ENCODE results near the gene ST3GAL5. TPM values are rescaled to one million over a fixed set of nuclear protein-coding genes. Genes with fewer than 3 reads are reported as not detected.
"Not testable (repeated sequence)": the region's sequence is repeated elsewhere in the genome, so short reads cannot be mapped to it uniquely, and the experiment has no call there.

ST3GAL5 gene
- total and polyA plus RNA-seq, 8 donors: 58.4 to 108 (median 93.9) TPM

DNA sequence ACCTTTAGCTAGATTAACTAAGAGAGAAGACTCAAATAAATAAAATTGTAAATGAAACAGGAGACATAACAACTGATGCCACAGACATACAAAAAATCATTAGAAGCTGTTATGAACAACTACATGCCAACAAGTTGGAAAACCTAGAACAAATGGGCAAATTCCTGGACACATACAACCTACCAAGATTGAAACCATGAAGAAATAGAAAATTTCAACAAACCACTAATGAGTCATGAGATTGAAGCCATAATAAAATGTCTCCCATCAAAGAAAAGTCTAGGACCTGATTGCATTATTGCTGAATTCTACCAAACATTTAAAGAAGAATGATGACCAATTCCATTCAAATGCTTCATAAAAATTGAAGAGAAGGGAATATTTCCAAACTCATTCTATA is 54.3 kb downstream of the ST3GAL5 start:
- Histone ChIP-seq H3K27me3 (no peaks in the 10 kb centered on the region), H3K9me3 (no peaks in the 10 kb centered on the region), H3K4me3 (no peak overlapping the region), H3K36me3 (peaks cover 0 to 11% of the 10 kb centered on the region in 2 donors), H3K4me1 (no peaks in the 10 kb centered on the region), H3K27ac (no peak overlapping the region)
- DNase-seq: no peak
- TF ChIP-seq, protein P1, sequence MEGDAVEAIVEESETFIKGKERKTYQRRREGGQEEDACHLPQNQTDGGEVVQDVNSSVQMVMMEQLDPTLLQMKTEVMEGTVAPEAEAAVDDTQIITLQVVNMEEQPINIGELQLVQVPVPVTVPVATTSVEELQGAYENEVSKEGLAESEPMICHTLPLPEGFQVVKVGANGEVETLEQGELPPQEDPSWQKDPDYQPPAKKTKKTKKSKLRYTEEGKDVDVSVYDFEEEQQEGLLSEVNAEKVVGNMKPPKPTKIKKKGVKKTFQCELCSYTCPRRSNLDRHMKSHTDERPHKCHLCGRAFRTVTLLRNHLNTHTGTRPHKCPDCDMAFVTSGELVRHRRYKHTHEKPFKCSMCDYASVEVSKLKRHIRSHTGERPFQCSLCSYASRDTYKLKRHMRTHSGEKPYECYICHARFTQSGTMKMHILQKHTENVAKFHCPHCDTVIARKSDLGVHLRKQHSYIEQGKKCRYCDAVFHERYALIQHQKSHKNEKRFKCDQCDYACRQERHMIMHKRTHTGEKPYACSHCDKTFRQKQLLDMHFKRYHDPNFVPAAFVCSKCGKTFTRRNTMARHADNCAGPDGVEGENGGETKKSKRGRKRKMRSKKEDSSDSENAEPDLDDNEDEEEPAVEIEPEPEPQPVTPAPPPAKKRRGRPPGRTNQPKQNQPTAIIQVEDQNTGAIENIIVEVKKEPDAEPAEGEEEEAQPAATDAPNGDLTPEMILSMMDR (IDR thresholded peaks at IDR 0.05): no peak
- intact Hi-C loops (cut with DNase I): no loop called here
- no peak for ATAC-seq

DNA sequence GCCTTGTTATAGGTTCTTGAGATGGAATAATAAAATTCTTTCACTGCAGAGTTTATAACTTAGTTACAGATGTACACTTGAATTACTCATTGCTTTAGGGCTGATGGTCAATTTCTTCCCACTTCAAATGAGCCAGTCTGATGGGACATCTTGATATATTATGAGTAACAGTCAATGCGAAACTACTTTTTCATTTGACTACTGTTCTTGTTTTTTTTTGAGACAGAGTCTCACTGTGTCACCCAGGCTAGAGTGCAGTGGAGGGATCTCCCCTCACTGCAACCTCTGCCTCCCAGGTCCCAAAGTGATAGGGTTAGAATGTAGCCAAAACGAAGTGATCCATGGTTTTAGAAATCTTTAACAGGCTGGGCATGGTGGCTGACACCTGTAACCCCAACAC is 57.1 kb downstream of the ST3GAL5 start:
- Histone ChIP-seq H3K27ac (no peak overlapping the region), H3K4me3 (no peak overlapping the region), H3K9me3 (no peaks in the 10 kb centered on the region), H3K36me3 (no peaks in the 10 kb centered on the region), H3K27me3 (no peaks in the 10 kb centered on the region), H3K4me1 (peaks cover 0 to 6% of the 10 kb centered on the region in 2 donors)
- DNase-seq (no peak), ATAC-seq (no peak)
- intact Hi-C loops (cut with DNase I): no loop called here
- TF ChIP-seq, protein P1 (IDR thresholded peaks at IDR 0.05): no peak

DNA sequence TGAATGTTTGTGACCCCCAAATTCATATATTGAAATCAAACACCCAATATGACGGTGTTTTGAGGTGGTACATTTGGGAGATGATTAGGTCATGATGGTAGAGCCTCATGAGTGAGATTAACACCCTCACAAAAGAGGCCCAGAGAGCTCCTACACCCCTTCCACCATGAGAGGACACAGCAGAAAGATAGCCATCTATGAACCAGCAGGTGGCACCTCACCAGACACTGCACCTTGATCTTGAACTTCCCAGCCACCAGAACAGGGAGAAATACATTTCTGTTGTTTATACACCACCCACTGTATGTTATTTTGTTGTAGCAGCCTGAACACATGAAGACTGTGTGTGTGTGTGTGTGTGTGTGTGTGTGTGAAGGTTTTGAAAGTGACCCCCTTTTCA is 58.1 kb downstream of the ST3GAL5 start:
- TF ChIP-seq, protein P1 (IDR thresholded peaks at IDR 0.05): no peak
- no peak for ATAC-seq
- intact Hi-C loops (cut with DNase I): no loop called here

DNA sequence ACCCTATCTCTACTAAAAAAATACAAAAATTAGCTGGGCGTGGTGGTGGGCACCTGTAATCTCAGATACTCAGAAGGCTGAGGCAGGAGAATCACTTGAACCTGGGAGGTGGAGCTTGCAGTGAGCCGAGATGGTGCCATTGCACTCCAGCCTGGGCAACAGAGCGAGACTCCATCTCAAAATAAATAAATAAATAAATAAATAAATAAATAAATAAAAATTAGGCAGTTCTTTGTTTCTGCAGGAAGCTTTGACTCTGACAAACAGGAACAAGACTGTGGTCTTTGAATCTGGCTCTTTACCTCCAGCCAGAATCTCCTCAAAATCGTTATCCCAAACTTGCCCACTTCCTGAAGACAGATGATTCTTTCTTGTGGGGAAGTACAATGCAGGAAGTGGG is 59.4 kb downstream of the ST3GAL5 start:
- not testable (repeated sequence) for H3K36me3 ChIP-seq, H3K4me3 ChIP-seq, H3K27me3 ChIP-seq, ATAC-seq, H3K27ac ChIP-seq, DNase-seq, H3K9me3 ChIP-seq, H3K4me1 ChIP-seq
- intact Hi-C loops (cut with DNase I): loop anchor here in 1 of 2 donors (5.0 kb wide), 1 partner anchor 248 kb away; no protein-coding TSS in a partner anchor

More for the DNA sequence above, 58.1 kb downstream of the ST3GAL5 start:
- peaks cover 0 to 6% of the 10 kb centered on the region in 2 donors for H3K4me1 ChIP-seq
- no peaks in the 10 kb centered on the region for H3K27me3 ChIP-seq
- no peak overlapping the region for H3K27ac ChIP-seq
- H3K36me3 ChIP-seq: no peaks in the 10 kb centered on the region
- H3K9me3 ChIP-seq: no peaks in the 10 kb centered on the region
- no peak overlapping the region for H3K4me3 ChIP-seq
- no peak for DNase-seq

DNA sequence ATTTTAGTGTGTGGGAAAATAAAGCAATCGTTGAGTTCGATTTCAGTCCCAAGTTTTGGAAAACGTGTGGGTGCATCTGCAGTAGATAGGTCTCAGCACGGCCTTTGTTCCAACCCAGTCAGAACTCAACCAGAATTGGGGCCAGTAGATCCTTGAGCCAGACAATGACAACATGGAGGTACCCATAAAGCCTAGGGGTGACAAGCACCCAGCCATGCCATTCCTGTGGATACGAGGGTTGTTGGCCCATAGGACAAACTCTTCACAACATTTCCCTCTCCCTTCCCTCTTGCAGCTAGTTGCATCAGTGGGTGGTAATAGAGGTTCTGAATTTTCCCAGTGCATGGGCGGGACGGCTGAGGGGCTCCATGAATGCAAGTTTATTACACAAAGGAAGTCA is 60.1 kb downstream of the ST3GAL5 start:
- Histone ChIP-seq H3K27me3 (no peaks in the 10 kb centered on the region), H3K4me1 (peaks cover 0 to 6% of the 10 kb centered on the region in 2 donors), H3K9me3 (no peaks in the 10 kb centered on the region), H3K36me3 (no peaks in the 10 kb centered on the region), H3K4me3 (no peak overlapping the region), H3K27ac (no peak overlapping the region)
- intact Hi-C loops (cut with DNase I): loop anchor here in 1 of 2 donors (5.0 kb wide), 1 partner anchor 249 kb away; no protein-coding TSS in a partner anchor
- TF ChIP-seq, protein P1 (IDR thresholded peaks at IDR 0.05): no peak
- DNase-seq (no peak), ATAC-seq (no peak)
